ENCODE measurements around the gene DUSP21. TPM values are rescaled to one million over a fixed set of nuclear protein-coding genes. Genes with fewer than 3 reads are reported as not detected.

Gene DUSP21
- total RNA-seq, 3 donors from 2014 or later, result not detected

- Mint-ChIP-seq H3K4me3 (no peak overlapping the region), H3K4me1 (ENCODE audit: low read depth) (peaks cover 35% of the 10 kb centered on the region), H3K36me3 (ENCODE audit: insufficient read depth) (peaks cover 2% of the 10 kb centered on the region), H3K9me3 (peaks cover 5% of the 10 kb centered on the region), H3K27me3 (ENCODE audit: low read depth) (no peaks in the 10 kb centered on the region)
- ATAC-seq, result no peak
- no peak for DNase-seq
Measured at GRCh38 chrX:44891642-44892041, 47.8 kb downstream of the DUSP21 start.

Other genes starting within 250 kb of the DUSP21 start
- 10 to 100 TPM; 17.6 to 29.7 (median 21.5) TPM for gene KDM6A, start 29.2 kb downstream of the DUSP21 start, total RNA-seq